Sigmoid colon (tissue), 7 donors: Measurements from ENCODE around the gene POLR1E. TPM values are rescaled to one million over a fixed set of nuclear protein-coding genes. Genes with fewer than 3 reads are reported as not detected.

ENCODE experiments used
- DNase-seq: peaks from one replicate; pipeline ENCODE4 v3.0.0-alpha.2; 2019
- H3K27ac ChIP-seq, 4 donors: fragments of 200-600 bp; sonication (generic); one replicate each; pipeline ENCODE4 v1.5.1; 2016 to 2019; ENCODE audit warnings: mild to moderate bottlenecking in 1 of 4
- H3K27me3 ChIP-seq, 3 donors: fragments of 200-600 bp; sonication (generic); one replicate each; pipeline ENCODE4 v1.5.1; 2019; ENCODE audit warnings: mild to moderate bottlenecking in 1 of 3
- H3K36me3 ChIP-seq, 4 donors: fragments of 200-600 bp; sonication (generic); one replicate each; pipeline ENCODE4 v1.5.1; 2016 to 2019
- H3K4me1 ChIP-seq, 4 donors: fragments of 200-600 bp; sonication (generic); one replicate each; pipeline ENCODE4 v1.5.1; 2017 to 2019
- H3K4me3 ChIP-seq, 4 donors: fragments of 200-600 bp; sonication (generic); one replicate each; pipeline ENCODE4 v1.5.1; 2017 to 2019; ENCODE audit warnings: mild to moderate bottlenecking in 2 of 4, moderate library complexity in 1 of 4
- H3K9me3 ChIP-seq, 4 donors: fragments of 200-600 bp in 3 of 4; sonication (generic) in 3 of 4; one replicate each; pipeline versions ENCODE4 v1.5.1 to v1.6.1; 2013 to 2019
- EP300 ChIP-seq, 4 donors: sonication (generic); formaldehyde crosslinking; IDR thresholded peaks; one replicate each; pipeline ENCODE4 v1.6.1; 2017; ENCODE audit warnings: antibody characterized with exemption in 4 of 4
- POLR2A ChIP-seq, 2 donors: fragments of 450-650 bp; IDR thresholded peaks; one replicate each; pipeline ENCODE4 v1.6.1; 2016; ENCODE audit warnings: antibody characterized with exemption in 2 of 2, mild to moderate bottlenecking in 2 of 2, moderate library complexity in 2 of 2
- POLR2AphosphoS5 ChIP-seq, 4 donors: sonication (generic); formaldehyde crosslinking; IDR thresholded peaks; one replicate each; pipeline ENCODE4 v1.6.1; 2017; ENCODE audit warnings: antibody characterized with exemption in 4 of 4
- WGBS, 2 donors: extraction: QIAGEN DNeasy Blood & Tissue Kit; methylation state at CpG; one replicate each; pipeline ENCODE4 v1.1.7; 2013; 5-methylcytosine and 5-hydroxymethylcytosine counted together
- intact Hi-C: fragments of 100-400 bp; cut with DNase I; formaldehyde crosslinking; loops from one replicate; pipeline ENCODE4 v1.15.1; 2023
- polyA plus RNA-seq, 3 donors: library from polyadenylated mRNA; stranded (reverse); fragments of 200-250 nt; gene quantifications; one replicate each; pipeline ENCODE4 v1.2.3, GENCODE V29; 2013
- total RNA-seq, 4 donors: library from RNA; depleted of rRNA; stranded (reverse); fragments of >200 nt; gene quantifications; one replicate each; pipeline ENCODE4 v1.1.0, GENCODE V29; 2016
- TF ChIP-seq, protein P1 (sequence below), 4 experiments: fragments of 450-650 bp in 3 of 4; fragments of 200-600 bp in 1 of 4; IDR thresholded peaks; one replicate each; pipeline ENCODE4 v1.5.1; 2016 to 2019; ENCODE audit warnings: antibody characterized with exemption in 4 of 4, mild to moderate bottlenecking in 3 of 4, moderate library complexity in 2 of 4
- donor health status: healthy with polysubstance abuse.
- donor health status: Bipolar disorder and iron deficiency.
- donor health status: healthy.

The POLR1E gene
- total and polyA plus RNA-seq, 7 donors = 4.6 to 33.4 (median 22.3) TPM

GRCh38 chr9:37504605-37505004 lies 18.9 kb downstream of the POLR1E start:
- intact Hi-C loops = no loop called here
- peaks cover 0 to 82% (median 40%) of the 10 kb centered on the region in 4 donors for H3K36me3 ChIP-seq
- H3K4me3 ChIP-seq = no peak overlapping the region
- H3K4me1 ChIP-seq = no peaks in the 10 kb centered on the region
- WGBS, 2 donors = 82 to 97% methylated on average over 5 of the region's 5 CpGs
- H3K9me3 ChIP-seq = no peaks in the 10 kb centered on the region
- no peak for DNase-seq
- no peaks in the 10 kb centered on the region for H3K27me3 ChIP-seq
- TF ChIP-seq POLR2AphosphoS5 (IDR thresholded peaks at IDR 0.05) (no peak), POLR2A (IDR thresholded peaks at IDR 0.05) (no peak), EP300 (IDR thresholded peaks at IDR 0.05) (no peak)
- TF ChIP-seq, protein P1, sequence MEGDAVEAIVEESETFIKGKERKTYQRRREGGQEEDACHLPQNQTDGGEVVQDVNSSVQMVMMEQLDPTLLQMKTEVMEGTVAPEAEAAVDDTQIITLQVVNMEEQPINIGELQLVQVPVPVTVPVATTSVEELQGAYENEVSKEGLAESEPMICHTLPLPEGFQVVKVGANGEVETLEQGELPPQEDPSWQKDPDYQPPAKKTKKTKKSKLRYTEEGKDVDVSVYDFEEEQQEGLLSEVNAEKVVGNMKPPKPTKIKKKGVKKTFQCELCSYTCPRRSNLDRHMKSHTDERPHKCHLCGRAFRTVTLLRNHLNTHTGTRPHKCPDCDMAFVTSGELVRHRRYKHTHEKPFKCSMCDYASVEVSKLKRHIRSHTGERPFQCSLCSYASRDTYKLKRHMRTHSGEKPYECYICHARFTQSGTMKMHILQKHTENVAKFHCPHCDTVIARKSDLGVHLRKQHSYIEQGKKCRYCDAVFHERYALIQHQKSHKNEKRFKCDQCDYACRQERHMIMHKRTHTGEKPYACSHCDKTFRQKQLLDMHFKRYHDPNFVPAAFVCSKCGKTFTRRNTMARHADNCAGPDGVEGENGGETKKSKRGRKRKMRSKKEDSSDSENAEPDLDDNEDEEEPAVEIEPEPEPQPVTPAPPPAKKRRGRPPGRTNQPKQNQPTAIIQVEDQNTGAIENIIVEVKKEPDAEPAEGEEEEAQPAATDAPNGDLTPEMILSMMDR (IDR thresholded peaks at IDR 0.05) = no peak
- H3K27ac ChIP-seq = no peak overlapping the region

DNA sequence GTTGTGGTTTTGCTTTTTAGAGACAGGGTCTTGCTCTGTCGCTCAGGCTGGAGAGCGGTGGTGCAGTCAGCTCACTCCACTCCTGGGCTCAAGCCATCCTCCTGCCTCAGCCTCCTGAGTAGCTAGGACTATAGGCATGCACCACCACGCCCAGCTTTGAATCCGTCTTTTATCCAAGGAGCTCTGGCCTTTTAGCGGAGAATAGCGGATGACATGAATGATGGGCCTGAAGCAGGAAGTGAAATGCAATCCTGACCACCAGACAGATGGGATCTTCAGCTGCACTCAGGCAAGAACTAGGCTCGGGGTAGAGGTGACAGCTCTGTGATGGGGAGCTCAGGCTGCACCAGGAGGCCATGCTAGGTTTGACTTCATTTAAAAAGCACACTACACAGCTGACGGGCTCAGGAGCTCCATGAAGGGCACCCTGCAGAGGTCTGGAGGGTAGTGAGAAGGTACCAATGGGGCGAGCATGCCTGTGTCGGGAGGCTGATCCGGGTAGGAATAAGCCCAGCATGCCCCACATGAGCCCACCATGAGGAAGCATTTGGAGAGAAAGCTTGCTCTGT lies 21.9 kb downstream of the POLR1E start:
- Histone ChIP-seq H3K4me3 (no peak overlapping the region), H3K36me3 (peaks cover 0 to 82% (median 24%) of the 10 kb centered on the region in 4 donors), H3K27ac (no peak overlapping the region), H3K9me3 (no peaks in the 10 kb centered on the region), H3K4me1 (no peaks in the 10 kb centered on the region), H3K27me3 (no peaks in the 10 kb centered on the region)
- 96 to 97% methylated on average over 11 of the region's 11 CpGs for WGBS, 2 donors
- TF ChIP-seq, protein P1 (IDR thresholded peaks at IDR 0.05) = no peak
- no peak for TF ChIP-seq EP300 (IDR thresholded peaks at IDR 0.05)
- no peak for TF ChIP-seq POLR2A (IDR thresholded peaks at IDR 0.05)
- no peak for TF ChIP-seq POLR2AphosphoS5 (IDR thresholded peaks at IDR 0.05)
- intact Hi-C loops = no loop called here
- DNase-seq = no peak

DNA sequence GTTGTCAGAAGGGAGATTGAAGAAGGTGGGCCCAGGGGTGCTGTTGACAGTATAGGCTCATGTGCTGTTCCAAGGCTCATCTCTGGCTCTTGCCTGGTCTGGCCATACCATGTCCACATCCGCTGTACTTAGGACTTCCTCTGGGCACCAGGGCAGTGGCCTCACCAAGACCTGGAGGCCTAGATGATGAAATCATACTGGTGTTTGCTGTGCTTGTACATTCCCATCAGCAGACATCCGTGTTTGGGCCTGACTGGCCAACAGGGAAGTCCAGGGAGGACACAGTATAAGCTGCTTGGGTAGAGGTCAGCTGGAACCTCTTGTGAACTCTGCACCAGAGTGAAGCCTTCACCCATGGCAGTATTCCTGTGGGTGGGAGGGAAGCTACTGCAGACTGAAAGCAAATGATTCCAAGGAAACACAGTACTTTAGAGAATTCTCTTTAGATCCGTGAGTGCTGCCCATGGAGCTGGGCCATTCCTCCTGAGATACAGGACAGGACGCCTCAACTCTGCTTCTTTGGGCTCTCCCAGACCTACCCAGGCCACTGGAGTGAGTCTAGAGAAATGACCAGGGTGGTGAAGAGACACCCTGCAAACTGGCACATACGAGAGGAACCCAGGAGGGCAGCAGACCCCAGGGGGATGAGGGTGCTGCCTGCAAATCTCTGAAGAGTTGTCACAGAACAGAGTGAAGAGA lies 22.5 kb downstream of the POLR1E start:
- intact Hi-C loops = no loop called here
- no peak for DNase-seq
- no peaks in the 10 kb centered on the region for H3K27me3 ChIP-seq
- H3K4me1 ChIP-seq = no peaks in the 10 kb centered on the region
- H3K27ac ChIP-seq = no peak overlapping the region
- H3K36me3 ChIP-seq = peaks cover 0 to 80% (median 22%) of the 10 kb centered on the region in 4 donors
- WGBS, 2 donors = 93% methylated on average over 5 of the region's 5 CpGs
- no peak overlapping the region for H3K4me3 ChIP-seq
- no peaks in the 10 kb centered on the region for H3K9me3 ChIP-seq
- TF ChIP-seq POLR2A (IDR thresholded peaks at IDR 0.05) (no peak), EP300 (IDR thresholded peaks at IDR 0.05) (no peak), POLR2AphosphoS5 (IDR thresholded peaks at IDR 0.05) (no peak)
- TF ChIP-seq, protein P1 (IDR thresholded peaks at IDR 0.05) = no peak

DNA sequence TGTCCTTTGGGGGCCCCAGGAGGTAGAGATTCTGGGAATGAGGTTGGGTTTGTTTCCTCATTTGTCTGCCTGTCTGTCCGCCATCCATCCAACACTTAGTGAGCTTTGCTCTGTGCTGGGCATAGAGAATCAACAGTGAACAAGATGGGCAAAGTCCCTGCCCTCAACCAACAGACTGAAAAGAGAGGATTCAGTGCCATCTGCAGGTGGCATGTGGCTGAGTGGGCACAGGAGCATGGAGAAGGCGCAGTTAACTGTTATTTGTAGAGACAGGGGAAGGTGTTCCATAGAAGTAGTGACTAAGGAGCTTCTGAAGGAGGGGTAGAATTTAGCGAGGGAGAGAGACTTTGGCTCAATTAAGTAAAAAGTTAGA lies 23.1 kb downstream of the POLR1E start:
- no peak overlapping the region for H3K27ac ChIP-seq
- H3K36me3 ChIP-seq = peaks cover 0 to 77% (median 17%) of the 10 kb centered on the region in 4 donors
- DNase-seq = no peak
- no peak overlapping the region for H3K4me3 ChIP-seq
- no peaks in the 10 kb centered on the region for H3K4me1 ChIP-seq
- WGBS, 2 donors = 91 to 95% methylated on average over 3 of the region's 3 CpGs
- TF ChIP-seq POLR2A (IDR thresholded peaks at IDR 0.05) (no peak), POLR2AphosphoS5 (IDR thresholded peaks at IDR 0.05) (no peak), EP300 (IDR thresholded peaks at IDR 0.05) (no peak)
- TF ChIP-seq, protein P1 (IDR thresholded peaks at IDR 0.05) = no peak
- no peaks in the 10 kb centered on the region for H3K27me3 ChIP-seq
- no peaks in the 10 kb centered on the region for H3K9me3 ChIP-seq
- intact Hi-C loops = no loop called here
